Measurements from ENCODE around the gene LAMC3. TPM values are rescaled to one million over a fixed set of nuclear protein-coding genes. Genes with fewer than 3 reads are reported as not detected.

LAMC3 gene
- total RNA-seq, 4 donors from 2014 or later = 0.82 to 6.6 (median 3.9) TPM

DNA sequence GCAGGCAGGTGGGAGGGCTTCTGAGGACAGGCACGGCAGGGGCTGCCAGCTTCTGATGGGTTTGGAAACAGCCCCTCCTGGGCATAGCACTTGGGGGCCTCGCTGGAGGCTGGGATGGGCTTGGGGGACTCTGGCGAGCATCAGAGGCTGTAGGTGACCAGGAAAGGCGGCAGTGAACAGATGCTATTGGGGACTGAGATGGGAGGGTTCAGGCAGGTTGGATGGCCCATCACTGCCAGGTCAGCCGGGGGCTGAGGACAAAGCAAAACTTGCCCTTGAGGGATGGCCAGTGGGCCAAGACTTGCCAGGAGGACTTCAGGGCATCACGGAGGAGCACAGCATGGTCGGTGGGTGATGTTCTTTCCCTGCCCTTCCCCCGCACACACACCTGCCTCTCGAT lies 94.0 kb downstream of the LAMC3 start:
- Histone ChIP-seq H3K27me3 (peaks cover 1% of the 10 kb centered on the region), H3K4me1 (no peaks in the 10 kb centered on the region), H3K9me3 (no peaks in the 10 kb centered on the region), H3K36me3 (no peaks in the 10 kb centered on the region), H3K27ac (peak overlapping the region in 1 of 4 donors; percentile 9), H3K4me3 (no peak overlapping the region)
- intact Hi-C loops (cut with DNase I; ENCODE audit: low total_unique reads) (no loop called here), in situ Hi-C loops (cut with MboI; ENCODE audit: low pct_ligation_motif_present in 1 of 4, low pct_unique_long_range_greater_than_20kb in 1 of 4, low sequenced_read_pairs in 3 of 4) (no loop called here)
- 81% methylated on average over 9 of the region's 9 CpGs; no CpG with 5 or more reads in 1 of the 2 donors for WGBS, 2 donors (ENCODE audit: low coverage in 1 of 2)
- no peak for DNase-seq
- no peak for TF ChIP-seq EP300 (IDR thresholded peaks at IDR 0.05; ENCODE audit: low read depth)
- no peak for TF ChIP-seq POLR2A (IDR thresholded peaks at IDR 0.05)
- TF ChIP-seq, protein P1, sequence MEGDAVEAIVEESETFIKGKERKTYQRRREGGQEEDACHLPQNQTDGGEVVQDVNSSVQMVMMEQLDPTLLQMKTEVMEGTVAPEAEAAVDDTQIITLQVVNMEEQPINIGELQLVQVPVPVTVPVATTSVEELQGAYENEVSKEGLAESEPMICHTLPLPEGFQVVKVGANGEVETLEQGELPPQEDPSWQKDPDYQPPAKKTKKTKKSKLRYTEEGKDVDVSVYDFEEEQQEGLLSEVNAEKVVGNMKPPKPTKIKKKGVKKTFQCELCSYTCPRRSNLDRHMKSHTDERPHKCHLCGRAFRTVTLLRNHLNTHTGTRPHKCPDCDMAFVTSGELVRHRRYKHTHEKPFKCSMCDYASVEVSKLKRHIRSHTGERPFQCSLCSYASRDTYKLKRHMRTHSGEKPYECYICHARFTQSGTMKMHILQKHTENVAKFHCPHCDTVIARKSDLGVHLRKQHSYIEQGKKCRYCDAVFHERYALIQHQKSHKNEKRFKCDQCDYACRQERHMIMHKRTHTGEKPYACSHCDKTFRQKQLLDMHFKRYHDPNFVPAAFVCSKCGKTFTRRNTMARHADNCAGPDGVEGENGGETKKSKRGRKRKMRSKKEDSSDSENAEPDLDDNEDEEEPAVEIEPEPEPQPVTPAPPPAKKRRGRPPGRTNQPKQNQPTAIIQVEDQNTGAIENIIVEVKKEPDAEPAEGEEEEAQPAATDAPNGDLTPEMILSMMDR (IDR thresholded peaks at IDR 0.05) = no peak
- no peak for TF ChIP-seq POLR2AphosphoS5 (IDR thresholded peaks at IDR 0.05)

DNA sequence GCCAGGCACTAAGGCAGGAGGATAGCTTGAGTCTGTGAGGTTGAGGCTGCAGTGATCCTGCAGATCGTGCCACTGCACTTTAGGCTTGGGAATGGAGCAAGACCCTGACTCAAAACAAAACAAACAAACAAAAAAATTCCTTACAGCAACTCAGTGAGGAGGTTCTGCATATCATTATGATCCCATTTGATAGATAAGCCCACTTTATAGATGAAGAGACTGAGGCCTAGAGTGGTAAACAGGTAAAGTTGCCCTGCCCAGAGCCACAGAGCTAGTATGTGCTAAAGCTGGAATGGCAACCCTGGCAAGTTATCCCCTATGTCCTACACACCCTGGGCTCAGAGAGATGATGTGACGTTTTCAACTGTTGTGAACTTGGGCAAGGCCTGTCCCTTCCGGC lies 94.6 kb downstream of the LAMC3 start:
- intact Hi-C loops (cut with DNase I; ENCODE audit: low total_unique reads) = no loop called here

DNA sequence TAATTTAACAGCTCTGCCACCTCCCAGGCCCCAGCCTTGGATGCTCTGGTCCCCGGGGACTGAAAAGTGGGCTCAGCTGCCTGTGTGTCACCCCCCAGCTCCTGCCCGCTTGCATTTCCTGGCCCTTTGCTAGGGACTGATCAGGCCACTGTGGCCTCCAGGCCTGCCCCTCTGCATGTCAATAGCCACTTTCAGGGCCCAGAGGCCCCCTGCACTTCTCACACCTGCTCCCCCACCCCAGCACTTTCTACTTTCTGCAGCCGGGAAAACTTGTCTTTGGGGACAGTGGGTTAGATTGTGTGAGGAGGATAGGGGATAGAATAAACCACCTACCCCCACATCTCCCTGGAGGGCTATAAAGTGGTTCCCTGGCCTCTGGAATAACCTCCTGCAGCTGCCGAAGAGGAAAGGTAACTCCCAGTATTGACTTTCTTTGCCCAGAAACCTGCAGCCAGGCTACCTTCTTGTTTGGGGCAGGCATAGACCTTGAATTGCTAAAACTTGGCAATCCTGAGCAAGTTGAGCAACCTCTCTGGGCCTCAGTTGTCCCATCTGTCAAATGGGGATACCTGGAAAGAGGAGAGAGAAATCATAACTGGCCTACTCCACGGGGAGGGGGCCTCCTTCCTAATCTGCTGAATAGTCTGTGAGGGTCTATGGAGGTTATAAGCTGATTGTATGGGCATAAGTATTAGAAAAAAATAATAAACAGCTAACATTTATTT lies 95.2 kb downstream of the LAMC3 start:
- WGBS, 2 donors (ENCODE audit: low coverage in 1 of 2) = 80% methylated on average over 5 of the region's 5 CpGs; no CpG with 5 or more reads in 1 of the 2 donors
- no peaks in the 10 kb centered on the region for H3K4me1 ChIP-seq
- TF ChIP-seq EP300 (IDR thresholded peaks at IDR 0.05; ENCODE audit: low read depth) (no peak), POLR2AphosphoS5 (IDR thresholded peaks at IDR 0.05) (no peak), POLR2A (IDR thresholded peaks at IDR 0.05) (no peak)
- TF ChIP-seq, protein P1 (IDR thresholded peaks at IDR 0.05) = no peak
- no peaks in the 10 kb centered on the region for H3K9me3 ChIP-seq
- intact Hi-C loops (cut with DNase I; ENCODE audit: low total_unique reads) = no loop called here
- H3K27ac ChIP-seq = no peak overlapping the region
- no peak for DNase-seq
- in situ Hi-C loops (cut with MboI; ENCODE audit: low pct_ligation_motif_present in 1 of 4, low pct_unique_long_range_greater_than_20kb in 1 of 4, low sequenced_read_pairs in 3 of 4) = no loop called here
- no peaks in the 10 kb centered on the region for H3K36me3 ChIP-seq
- H3K27me3 ChIP-seq = no peaks in the 10 kb centered on the region
- H3K4me3 ChIP-seq = no peak overlapping the region

More for the DNA sequence above, 94.6 kb downstream of the LAMC3 start:
- Histone ChIP-seq H3K27ac (no peak overlapping the region), H3K4me1 (no peaks in the 10 kb centered on the region), H3K27me3 (no peaks in the 10 kb centered on the region), H3K9me3 (no peaks in the 10 kb centered on the region), H3K4me3 (no peak overlapping the region), H3K36me3 (no peaks in the 10 kb centered on the region)
- DNase-seq = no peak
- in situ Hi-C loops (cut with MboI; ENCODE audit: low pct_ligation_motif_present in 1 of 4, low pct_unique_long_range_greater_than_20kb in 1 of 4, low sequenced_read_pairs in 3 of 4) = no loop called here
- TF ChIP-seq, protein P1 (IDR thresholded peaks at IDR 0.05) = no peak
- no peak for TF ChIP-seq POLR2AphosphoS5 (IDR thresholded peaks at IDR 0.05)
- no peak for TF ChIP-seq EP300 (IDR thresholded peaks at IDR 0.05; ENCODE audit: low read depth)
- no peak for TF ChIP-seq POLR2A (IDR thresholded peaks at IDR 0.05)
- WGBS, 2 donors (ENCODE audit: low coverage in 1 of 2) = 87% methylated on average over 3 of the region's 3 CpGs; no CpG with 5 or more reads in 1 of the 2 donors

DNA sequence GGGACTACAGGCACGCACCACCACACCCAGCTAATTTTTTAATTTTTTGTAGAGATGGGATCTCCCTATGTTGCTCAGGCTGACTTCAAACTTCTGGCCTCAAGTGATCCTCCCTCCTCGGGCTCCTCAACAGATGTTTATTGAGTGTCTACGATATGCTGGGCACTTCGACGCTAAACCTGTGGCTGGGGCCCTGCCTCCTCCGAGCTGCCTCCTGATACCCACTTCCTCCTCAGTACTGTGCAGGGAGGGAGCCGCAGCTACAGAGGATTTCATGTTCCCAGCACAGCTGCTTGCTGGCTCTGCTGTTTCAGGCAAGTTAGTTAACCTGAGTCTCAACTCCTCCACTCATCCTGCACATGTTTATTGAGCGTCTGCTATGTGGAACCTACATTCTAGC lies 97.0 kb downstream of the LAMC3 start:
- intact Hi-C loops (cut with DNase I; ENCODE audit: low total_unique reads) = no loop called here
- in situ Hi-C loops (cut with MboI; ENCODE audit: low pct_ligation_motif_present in 1 of 4, low pct_unique_long_range_greater_than_20kb in 1 of 4, low sequenced_read_pairs in 3 of 4) = no loop called here
- H3K27me3 ChIP-seq = no peaks in the 10 kb centered on the region

More for the DNA sequence above, 97.0 kb downstream of the LAMC3 start:
- no peak overlapping the region for H3K4me3 ChIP-seq
- no peak for DNase-seq
- no peaks in the 10 kb centered on the region for H3K36me3 ChIP-seq
- no peak overlapping the region for H3K27ac ChIP-seq
- WGBS, 2 donors (ENCODE audit: low coverage in 1 of 2) = 94 to 100% methylated on average over 3 to 8 of the region's 8 CpGs
- no peaks in the 10 kb centered on the region for H3K9me3 ChIP-seq
- no peaks in the 10 kb centered on the region for H3K4me1 ChIP-seq
- no peak for TF ChIP-seq POLR2A (IDR thresholded peaks at IDR 0.05)
- TF ChIP-seq, protein P1 (IDR thresholded peaks at IDR 0.05) = no peak
- TF ChIP-seq EP300 (IDR thresholded peaks at IDR 0.05; ENCODE audit: low read depth) = no peak
- TF ChIP-seq POLR2AphosphoS5 (IDR thresholded peaks at IDR 0.05) = no peak
